GM20000 (cell line): ENCODE measurements around the gene BAIAP2.

Experiments
- DNase-seq: peaks from one replicate; pipeline ENCODE4 v3.0.0; 2012; ENCODE audit warnings: low spot score
- TF ChIP-seq, protein P1 (sequence below): IDR thresholded peaks from 2 replicates; pipeline ENCODE4 v1.5.1; 2012; ENCODE audit warnings: mild to moderate bottlenecking, control low read depth; ENCODE audit errors: extremely low read depth, missing control alignments

Gene BAIAP2

GRCh38 chr17:81095383-81095762, 60.4 kb downstream of the BAIAP2 start:
- no peak for DNase-seq
- TF ChIP-seq, protein P1, sequence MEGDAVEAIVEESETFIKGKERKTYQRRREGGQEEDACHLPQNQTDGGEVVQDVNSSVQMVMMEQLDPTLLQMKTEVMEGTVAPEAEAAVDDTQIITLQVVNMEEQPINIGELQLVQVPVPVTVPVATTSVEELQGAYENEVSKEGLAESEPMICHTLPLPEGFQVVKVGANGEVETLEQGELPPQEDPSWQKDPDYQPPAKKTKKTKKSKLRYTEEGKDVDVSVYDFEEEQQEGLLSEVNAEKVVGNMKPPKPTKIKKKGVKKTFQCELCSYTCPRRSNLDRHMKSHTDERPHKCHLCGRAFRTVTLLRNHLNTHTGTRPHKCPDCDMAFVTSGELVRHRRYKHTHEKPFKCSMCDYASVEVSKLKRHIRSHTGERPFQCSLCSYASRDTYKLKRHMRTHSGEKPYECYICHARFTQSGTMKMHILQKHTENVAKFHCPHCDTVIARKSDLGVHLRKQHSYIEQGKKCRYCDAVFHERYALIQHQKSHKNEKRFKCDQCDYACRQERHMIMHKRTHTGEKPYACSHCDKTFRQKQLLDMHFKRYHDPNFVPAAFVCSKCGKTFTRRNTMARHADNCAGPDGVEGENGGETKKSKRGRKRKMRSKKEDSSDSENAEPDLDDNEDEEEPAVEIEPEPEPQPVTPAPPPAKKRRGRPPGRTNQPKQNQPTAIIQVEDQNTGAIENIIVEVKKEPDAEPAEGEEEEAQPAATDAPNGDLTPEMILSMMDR = no peak

DNA sequence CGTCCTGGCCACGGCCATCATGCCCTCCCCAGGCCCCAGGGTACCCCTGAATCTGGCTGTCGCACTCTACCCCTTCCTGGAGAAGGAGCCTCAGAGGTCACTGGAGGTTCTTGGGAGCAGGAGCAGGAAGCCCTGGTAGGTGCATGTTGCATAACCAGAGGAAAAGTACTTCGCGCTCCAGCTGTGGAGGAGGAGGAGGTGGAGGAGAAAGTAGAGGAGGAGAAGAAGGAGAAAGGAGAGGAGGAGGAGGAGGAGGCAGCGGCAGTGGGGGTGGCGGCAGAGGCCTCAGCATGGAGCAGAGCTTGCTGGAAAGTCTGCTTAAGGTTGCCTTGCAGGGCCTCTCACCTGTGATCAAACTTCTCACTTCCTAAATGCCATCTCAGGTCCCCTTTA, 61.8 kb downstream of the BAIAP2 start:
- no peak for DNase-seq
- TF ChIP-seq, protein P1 = no peak

DNA sequence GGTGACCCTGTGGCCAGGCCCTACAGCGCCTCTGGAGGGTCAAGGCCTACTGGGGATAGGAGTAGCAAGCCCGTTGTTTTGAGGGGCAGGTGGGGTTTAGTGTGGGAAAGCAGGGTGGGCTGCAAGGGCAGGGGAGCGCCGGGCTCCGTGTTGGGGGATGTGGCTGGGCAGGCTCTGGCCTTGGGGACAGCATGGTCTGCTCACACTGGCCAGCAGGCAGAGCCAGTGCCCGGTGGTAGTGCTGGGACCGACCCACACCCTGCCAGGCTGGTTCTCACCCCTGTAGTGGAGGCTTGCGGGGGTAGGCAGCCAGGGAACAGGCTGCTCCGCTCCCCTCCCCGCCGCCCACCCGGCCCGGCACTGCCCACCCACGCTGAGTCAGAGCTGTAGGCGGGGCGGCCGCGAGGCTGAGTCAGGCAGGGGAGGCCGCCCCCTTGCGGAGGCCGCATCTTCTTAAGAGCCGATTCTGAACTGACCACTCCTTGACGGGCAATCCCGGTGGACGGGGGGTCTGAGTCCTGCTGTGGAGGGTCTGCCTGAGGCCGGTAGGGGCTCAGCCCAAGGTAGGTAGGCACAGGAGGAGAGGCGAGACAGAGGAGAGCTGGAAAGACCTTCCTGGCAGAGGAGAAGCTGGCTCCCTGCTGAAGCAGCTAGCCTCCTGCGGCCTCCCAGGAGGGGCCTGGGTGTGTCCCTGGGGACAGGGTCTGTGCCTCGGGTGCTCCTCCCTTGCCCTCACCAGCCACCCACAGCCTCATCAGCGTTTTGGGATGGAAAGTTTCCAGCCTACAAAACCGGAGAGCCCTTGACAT, 62.4 kb downstream of the BAIAP2 start:
- DNase-seq = peak; percentile 68
- TF ChIP-seq, protein P1 = no peak

DNA sequence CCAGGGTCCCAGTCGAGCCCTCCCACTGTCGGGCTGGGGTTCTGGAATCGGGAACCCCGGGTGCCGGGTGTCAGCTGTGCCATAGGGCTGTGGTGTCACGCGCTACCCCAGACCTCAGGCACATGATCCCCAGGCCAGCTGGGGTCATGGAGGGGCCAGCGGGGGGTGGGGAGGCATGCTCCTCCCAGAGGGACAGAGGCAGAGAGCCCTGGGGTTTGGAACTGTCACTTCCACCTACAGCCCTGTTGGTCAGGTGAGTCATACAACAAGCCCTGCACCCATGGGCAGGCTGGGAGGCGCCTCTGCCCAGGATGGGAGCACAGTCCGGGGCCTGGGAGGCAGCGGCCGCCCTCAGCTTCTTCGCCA, 63.0 kb downstream of the BAIAP2 start:
- no peak for DNase-seq
- TF ChIP-seq, protein P1 = no peak

DNA sequence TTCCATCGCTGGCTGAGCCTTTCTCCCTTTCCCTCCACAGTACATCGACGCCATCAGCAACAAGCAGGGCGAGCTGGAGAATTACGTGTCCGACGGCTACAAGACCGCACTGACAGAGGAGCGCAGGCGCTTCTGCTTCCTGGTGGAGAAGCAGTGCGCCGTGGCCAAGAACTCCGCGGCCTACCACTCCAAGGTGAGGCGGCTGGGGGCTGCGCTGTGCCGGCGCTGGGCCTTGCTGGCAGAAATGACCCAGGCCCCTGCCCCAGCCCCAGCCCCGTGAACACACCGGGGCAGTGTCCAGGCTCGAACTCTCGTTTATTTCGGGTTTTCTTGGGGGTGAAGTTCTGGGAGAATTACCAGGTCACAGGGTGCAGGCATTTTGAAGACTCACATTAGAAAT, 64.9 kb downstream of the BAIAP2 start:
- no peak for DNase-seq
- TF ChIP-seq, protein P1 = no peak

- TF ChIP-seq, protein P1 = no peak
- no peak for DNase-seq
These were observed 65.7 kb downstream of the BAIAP2 start for GRCh38 chr17:81100668-81101067.

DNA sequence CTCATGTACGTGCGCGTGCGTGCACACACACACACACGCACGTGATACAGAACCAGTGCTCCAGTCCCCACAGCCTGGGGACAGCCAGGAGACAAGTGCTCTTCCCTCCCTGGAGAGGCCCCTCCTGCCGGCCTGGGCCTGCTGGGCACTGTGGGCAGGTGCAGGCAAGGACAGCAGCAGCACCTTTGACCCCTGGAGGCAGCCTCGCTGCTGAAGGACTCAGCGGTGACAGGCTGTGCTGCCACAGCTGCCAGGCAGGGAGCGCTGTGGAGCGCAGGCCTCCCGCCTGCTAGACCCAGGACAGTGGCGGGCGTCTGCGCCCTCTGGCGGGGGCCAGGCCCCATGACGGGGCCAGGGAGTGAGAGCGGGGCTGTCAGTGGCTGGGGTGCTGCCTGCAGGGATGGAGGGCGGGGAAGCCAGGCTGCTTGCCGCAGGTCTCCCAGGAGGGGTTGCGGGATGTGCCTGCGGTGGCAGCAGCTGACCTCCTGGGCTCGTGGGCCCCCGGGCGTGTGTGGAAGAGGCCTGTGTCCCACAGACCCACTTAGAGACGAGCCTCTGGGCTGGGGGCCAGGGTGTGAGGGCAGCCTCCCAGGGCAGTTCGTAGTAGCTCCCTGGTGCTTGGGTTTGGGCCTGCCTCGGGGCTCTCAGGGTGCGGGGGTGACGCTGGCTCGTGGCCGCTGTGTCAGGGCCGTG, 66.8 kb downstream of the BAIAP2 start:
- TF ChIP-seq, protein P1 = peak; percentile 100
- DNase-seq = peak; percentile 100
